Erythroblast (primary cell): ENCODE data around the gene WDFY2.
A peak's percentile ranks its signal among the peaks of the same experiment; 100 is the strongest.

ENCODE experiments used
- DNase-seq, 2 experiments: peaks; one replicate each; lab custom pipeline; 2025; lab: John Stamatoyannopoulos, UW
- GATA1 ChIP-seq: IDR thresholded peaks from 2 replicates; pipeline ENCODE4 v1.6.1; 2011; ENCODE audit warnings: low read depth, mild to moderate bottlenecking, control low read depth, low read length, moderate library complexity
- POLR2A ChIP-seq: IDR thresholded peaks from 2 replicates; pipeline ENCODE4 v1.6.1; 2011; ENCODE audit warnings: mild to moderate bottlenecking, low read length

The WDFY2 gene

DNA sequence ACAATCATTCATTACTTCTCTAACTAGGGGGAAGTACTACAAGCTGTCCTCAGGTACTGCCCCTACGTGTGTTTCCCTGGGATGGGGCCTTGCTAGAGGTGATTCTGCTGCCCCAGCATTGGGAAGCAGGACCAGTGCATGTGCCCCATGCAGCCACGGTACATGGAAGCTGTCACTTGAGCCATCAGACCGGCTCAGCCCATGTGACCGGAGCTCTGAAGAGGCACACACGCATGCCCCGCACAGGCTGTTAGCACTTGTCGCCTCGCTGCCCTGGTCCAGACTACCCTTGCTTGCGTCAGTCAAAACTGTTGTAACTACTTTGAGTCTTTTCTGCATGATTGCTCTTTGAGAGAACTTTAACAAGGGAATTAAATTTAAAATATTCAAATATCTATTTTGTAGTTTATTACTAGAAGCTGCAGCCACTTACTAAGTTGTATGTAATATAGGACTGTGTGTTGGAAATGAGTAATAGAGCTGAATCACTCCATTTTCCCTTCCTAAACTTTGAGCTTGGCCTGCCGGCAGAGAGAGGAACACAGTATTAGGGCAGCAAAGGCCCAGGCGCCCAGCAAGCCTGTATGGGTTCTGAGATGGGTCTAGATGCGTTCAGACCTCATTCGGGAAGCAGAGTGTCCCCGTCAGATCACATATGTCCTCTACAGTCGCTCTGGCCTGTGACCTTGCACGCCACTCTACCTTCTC, 177.5 kb downstream of the WDFY2 start:
- no peak for DNase-seq
- TF ChIP-seq POLR2A (no peak), GATA1 (no peak)

DNA sequence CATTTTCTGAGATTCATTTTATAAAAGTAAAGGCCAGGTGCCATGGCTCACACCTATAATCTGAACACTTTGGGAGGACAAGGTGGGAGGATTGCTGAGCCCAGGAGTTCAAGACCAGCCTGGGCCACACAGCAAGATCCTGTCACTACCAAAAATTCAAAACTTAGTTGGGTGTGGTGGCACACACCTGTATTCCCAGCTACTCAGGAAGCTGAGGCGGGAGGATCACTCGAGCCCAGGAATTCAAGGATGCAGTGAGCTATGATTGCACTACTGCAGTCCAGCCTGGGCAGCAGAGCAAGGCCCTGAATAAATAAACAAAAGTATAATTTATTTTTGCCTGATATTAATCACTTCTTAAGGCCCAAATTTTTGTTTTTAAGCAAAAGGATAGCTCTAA, 179.2 kb downstream of the WDFY2 start:
- DNase-seq: no peak
- TF ChIP-seq POLR2A (no peak), GATA1 (no peak)

DNA sequence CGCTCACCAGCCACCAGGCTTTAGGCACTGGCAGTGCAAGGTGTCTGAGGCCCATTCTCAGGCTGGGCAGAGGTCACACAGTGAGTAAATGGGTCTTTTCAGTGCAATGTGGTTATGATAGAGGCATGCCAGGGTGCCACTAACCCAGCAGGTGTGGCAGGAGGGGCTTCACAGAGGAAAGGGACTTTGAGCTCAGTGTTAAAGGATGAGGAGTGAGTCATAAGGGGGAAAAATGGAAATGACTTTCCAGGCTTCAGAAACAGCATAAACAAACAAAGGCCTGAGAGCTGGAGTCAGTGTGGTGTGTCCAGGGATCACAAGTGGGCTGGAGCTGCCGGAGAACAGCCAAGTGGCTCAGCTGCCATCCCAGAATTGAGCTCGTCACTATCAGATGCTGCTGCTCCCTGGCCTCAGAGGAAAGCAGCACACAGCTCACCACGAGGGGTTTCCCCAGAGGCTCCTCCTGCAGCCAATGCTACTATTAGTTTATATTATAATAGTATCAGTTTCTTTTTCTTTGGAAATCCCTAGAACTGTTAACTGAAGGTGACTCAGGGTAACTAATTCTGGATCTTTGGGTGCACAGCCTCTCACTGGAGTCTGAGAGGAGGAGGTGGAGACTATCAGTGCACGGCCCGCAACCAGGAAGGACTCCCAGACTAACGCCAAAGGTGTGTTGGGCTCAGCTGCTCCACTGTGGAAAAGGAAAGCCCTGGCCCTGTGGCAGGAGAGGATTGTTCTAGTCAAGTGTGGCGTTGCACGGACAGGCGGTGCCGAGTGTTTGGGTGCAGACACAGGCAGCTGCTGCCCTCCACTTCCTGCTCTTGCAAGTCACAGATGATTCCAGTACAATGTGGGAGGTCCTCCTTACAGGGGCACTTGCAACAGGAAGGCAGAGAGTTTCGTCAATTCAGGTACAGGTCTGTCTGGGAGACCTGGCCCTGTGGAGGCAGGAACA, 180.2 kb downstream of the WDFY2 start:
- no peak for DNase-seq
- TF ChIP-seq POLR2A: no peak
- no peak for TF ChIP-seq GATA1

DNA sequence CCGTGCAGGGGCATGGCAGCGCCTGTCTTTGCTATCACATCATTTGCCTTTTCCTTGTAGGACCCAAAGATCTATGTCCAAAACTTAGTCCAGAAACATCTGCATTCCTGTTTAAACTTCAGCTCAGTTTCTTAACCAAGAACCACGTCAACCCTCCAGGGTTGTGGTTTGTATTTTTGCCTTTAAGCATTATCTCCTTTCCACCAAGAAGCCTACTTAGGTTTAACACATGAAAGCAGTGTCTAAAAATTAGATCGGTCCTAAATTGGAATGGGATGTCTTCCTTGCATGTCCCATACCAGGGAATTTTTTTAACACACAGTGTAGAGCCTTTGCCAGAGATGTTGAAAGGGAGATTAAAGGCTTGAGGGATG, 180.9 kb downstream of the WDFY2 start:
- DNase-seq: no peak
- no peak for TF ChIP-seq GATA1
- TF ChIP-seq POLR2A: no peak

DNA sequence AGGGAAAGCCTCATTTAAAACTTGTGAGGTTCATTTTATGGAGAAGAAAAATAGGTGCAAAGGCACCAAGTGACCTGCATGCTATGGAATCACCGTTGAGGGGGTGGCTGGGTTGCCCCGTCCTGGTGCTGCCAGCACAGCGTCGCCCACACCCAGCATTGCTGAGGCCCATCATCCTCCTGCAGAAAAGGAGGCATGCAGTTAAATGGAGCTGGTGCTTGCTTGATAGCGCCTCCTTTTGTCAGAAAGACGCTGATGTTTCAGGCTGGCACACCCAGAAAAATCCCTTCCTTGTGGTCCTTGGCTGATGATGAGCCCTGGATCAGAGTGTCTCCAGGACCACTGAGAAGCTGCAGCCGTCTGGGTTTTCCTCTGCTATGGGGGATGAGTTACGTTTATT, 182.8 kb downstream of the WDFY2 start:
- DNase-seq: peak; percentile 11 to 12
- TF ChIP-seq POLR2A (no peak), GATA1 (no peak)

DNA sequence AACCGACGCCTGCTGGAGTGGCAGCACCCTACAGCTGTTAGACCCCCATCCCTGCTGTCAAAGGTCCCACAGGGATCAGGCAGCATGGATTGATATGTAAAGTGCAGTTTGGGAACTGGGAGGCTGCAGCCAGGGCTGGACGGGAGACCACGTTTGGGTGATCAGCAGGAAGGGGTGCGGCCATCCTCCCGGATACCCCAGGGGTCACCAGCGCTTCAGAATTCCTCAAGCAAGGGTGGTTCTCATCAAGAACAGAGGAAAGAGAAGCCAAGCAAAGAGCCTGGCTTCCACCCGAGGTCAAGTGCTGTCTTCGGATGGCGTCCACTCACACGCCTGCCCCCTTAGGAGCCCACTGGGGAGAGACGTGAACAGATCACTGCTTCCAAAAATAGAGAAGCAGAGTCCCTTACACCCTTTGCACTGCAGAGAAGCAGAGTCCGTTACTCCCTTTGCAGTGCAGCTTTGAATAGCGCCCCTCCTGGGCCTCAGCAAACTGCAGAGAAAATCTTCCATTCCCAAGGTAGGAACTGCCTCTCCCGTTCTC, 184.2 kb downstream of the WDFY2 start:
- TF ChIP-seq POLR2A: no peak
- TF ChIP-seq GATA1: no peak
- no peak for DNase-seq

DNA sequence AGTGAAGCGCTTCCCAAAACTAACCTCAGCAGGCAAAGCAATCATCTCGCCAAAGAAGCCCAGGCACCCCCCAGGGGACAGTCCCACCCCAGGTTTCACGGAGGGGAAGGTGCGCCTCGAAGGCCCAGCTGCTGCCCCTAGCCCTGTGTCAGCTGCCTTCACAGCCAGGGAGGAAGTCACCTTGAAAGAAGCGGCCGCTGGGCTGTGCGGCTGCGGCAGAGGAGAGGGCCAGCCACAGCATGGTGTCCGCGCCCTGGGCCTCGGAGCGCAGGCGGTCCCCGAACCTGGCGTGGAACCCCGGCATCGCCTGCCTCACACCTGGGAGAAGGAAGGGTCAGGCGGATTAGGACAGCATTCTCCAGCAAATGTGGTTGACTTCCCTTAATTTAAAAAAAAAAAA, 184.7 kb downstream of the WDFY2 start:
- no peak for TF ChIP-seq GATA1
- DNase-seq: no peak

DNA sequence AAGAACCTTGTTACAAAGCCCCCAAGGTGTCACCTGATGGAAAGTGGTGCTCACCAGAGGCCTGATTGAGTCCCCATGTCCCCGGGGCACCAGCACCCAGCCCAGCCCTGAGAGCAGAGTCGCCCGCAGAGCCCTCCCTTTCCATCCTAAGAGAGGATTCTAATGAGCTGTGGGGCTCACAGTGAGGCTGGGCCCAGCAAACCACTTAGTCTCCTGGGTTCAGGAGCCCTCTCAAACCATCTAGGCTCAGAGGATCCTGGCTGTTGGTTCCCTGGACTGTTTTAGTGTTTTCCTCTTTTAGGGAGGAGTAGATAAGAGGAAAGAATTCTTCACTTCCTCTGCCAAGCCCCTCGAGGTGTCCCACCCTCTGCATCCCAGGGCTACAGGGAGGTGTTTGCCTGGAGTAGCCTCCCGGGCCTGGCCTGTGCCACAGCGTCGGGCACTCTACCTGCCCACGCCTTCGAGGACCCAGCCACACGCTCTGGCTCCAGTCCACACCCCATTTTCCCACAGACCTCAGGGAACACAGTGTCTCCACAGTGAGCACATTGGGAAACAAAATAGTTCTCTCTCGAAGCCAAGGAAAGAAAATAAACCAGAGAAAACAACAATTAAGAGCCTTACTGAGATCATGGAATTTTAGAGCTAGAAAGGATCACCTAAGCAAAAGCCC, 185.3 kb downstream of the WDFY2 start:
- DNase-seq: no peak
- TF ChIP-seq POLR2A (no peak), GATA1 (no peak)

DNA sequence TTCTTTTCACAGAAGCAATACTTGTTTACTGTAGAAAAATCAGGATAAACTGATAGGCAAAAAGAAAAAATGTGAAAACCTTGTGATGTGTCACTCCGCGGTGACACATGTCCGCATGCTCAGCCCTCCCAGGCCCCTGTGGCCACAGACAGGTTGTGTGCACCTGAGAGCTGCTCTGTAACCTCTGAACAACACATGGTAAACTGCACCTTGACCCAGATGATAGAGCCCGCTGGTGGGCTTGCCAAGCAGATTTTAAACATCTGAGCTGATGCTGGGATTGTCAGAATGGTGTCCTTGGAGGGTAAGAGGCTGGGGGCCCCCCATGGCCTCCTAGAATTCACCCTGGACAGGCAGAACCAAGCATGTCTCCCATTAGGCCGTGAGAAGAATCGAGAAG, 185.9 kb downstream of the WDFY2 start:
- TF ChIP-seq POLR2A (no peak), GATA1 (no peak)

DNA sequence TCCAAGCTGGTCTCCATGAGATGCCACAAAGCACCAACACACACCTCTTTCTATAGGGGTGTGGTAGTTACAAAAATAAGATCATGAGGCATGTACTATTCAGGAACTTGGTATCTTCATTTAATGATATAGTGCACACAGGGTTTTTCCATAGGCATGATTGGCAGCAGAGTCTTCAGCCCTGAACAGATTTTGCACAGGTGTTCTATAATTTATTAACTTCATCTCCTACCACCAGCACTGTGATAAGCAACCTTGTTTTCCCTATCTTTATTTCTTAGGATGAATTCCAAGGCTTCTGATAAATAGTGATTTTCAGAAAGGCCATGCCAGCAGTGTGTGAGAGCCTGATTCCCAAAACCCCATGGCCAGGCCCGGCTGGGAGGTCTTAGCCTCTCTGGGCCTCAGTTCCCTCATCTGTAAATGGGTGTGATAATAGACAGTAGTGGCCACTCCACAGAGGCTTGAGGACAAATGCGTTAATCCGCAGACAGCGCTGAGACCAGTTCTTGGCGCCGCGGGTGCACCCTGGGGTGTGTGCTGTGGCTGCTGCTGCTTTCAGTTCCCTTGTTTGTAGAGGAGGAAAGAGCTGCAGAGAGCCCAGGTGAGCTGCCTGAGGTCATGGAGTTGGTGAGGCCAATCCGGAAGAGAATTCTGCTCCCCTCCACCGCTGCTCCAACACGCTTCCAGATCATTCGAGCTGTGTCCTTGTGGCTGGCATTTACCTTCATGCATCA, 186.6 kb downstream of the WDFY2 start:
- DNase-seq: no peak
- no peak for TF ChIP-seq POLR2A

More for the DNA sequence above, 185.9 kb downstream of the WDFY2 start:
- DNase-seq: no peak

DNA sequence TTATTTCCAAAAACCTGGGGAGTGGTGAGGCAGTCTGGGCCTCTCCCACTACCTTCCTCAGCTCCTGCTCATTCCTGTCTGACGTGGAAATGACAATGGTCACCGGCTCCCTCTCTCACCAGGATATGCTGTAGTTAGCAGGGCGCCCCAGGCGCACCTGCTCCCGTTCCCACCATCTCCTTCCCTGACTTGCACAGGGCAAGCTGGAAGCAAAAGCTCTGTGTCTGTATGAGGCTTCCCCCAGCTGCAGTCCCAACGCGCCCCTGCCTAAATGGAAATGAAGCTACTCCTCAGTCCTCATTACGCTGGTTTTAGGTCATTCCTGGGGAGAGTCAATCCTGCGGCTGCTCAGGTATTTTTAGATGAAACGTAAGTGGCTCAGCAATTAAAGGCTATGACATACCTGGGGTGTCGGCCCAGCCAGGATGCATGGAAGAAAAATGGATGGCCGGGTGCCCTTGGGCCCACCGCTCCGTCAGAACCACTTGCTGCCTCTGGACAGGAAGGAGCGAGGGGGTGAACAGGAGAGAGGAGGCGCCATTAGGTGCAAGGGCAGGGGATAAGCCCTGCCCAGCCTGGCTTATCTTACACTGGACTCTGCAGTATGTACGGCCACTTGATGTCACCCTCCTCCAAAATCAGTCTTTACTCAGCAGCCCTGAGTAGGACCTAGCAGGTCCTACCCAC, 187.3 kb downstream of the WDFY2 start:
- TF ChIP-seq POLR2A (no peak), GATA1 (no peak)
- no peak for DNase-seq

DNA sequence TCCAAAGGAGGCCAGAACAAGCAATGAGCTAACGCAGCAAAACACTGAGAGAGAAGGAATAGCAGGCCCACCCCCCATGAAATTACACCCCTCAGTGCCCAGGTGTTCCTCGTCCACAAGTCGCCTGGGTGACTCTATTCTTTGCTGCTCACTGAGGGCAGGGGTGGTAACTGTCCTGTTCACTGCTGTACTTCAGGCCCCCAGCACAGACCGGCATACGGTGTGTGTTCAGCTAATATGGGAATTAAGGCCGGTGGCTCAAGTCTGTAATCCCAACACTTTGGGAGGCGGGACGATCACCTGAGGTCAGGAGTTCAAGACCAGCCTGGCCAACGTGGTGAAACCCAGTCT, 187.8 kb downstream of the WDFY2 start:
- TF ChIP-seq POLR2A (no peak), GATA1 (no peak)

DNA sequence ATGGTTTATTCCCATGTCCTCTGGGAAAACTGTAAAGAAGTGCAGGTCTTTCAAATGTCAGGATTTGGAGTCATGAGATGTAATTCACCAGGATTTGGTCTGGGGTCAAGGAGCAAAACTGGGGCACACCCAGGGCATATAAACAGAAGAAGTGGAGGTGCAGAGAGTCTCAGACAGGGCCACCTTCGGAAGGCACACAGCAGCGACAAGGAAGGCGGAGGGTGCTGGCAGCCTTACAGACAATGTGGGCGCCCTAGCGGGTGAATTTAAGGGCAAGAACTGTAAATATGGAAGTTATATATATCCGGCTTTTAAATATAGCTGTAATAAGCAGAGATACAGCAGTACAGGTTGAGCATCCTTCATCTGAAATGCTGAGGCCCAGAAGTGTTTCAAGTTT, 188.5 kb downstream of the WDFY2 start:
- no peak for TF ChIP-seq POLR2A
- no peak for TF ChIP-seq GATA1
- DNase-seq: no peak

More for the DNA sequence above, 187.8 kb downstream of the WDFY2 start:
- no peak for DNase-seq
